Muscle layer of duodenum (tissue), 2 donors: ENCODE measurements around the gene MAP4K3.

Experiments
- H3K27ac ChIP-seq: one replicate; pipeline ENCODE4 v1.7.0; 2013; ENCODE audit warnings: mild to moderate bottlenecking, low read length
- H3K27me3 ChIP-seq: one replicate; pipeline ENCODE4 v1.7.0; 2013; ENCODE audit warnings: low read depth, mild to moderate bottlenecking, control low read depth, low read length
- H3K36me3 ChIP-seq, 2 donors: one replicate each; pipeline ENCODE4 v1.7.0; 2013; ENCODE audit warnings: low read length in 2 of 2, control low read depth in 1 of 2, mild to moderate bottlenecking in 1 of 2; ENCODE audit not compliant: insufficient read depth in 2 of 2, control insufficient read depth in 1 of 2
- H3K4me1 ChIP-seq, 2 donors: one replicate each; pipeline ENCODE4 v1.7.0; 2013; ENCODE audit warnings: low read length in 2 of 2, mild to moderate bottlenecking in 2 of 2, control low read depth in 1 of 2, moderate library complexity in 1 of 2; ENCODE audit not compliant: insufficient read depth in 2 of 2, control insufficient read depth in 1 of 2
- H3K4me3 ChIP-seq, 2 donors: one replicate each; pipeline ENCODE4 v1.7.0; 2013; ENCODE audit warnings: low read length in 2 of 2, low read depth in 1 of 2, mild to moderate bottlenecking in 1 of 2
- H3K9me3 ChIP-seq, 2 donors: one replicate each; pipeline ENCODE4 v1.7.0; 2013; ENCODE audit warnings: low read length in 2 of 2, control low read depth in 1 of 2, mild to moderate bottlenecking in 1 of 2; ENCODE audit not compliant: control insufficient read depth in 1 of 2
- donor health status: healthy.

Gene MAP4K3

DNA sequence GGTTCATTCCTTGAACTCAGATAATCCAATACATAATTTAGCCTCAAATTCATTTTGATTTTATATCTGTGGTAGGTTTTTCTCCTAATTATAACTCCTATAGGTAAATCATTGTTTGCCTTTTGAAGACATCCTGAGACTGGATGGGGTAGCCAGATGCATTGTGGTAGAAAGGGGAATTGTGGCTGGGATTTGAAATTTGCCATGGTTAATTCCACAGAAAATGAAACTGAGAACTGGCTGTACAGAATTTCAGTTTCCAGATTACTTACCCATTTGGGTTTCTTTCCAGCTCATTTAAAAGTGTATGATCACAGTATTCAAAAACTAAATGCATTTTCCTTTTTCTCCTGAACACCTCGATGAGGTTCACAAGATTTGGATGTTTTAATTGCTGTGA lies 211.5 kb downstream of the MAP4K3 start:
- H3K27ac ChIP-seq = no peak overlapping the region
- no peaks in the 10 kb centered on the region for H3K4me1 ChIP-seq
- no peaks in the 10 kb centered on the region for H3K9me3 ChIP-seq
- H3K36me3 ChIP-seq = no peaks in the 10 kb centered on the region
- H3K27me3 ChIP-seq = no peaks in the 10 kb centered on the region
- H3K4me3 ChIP-seq = no peak overlapping the region

DNA sequence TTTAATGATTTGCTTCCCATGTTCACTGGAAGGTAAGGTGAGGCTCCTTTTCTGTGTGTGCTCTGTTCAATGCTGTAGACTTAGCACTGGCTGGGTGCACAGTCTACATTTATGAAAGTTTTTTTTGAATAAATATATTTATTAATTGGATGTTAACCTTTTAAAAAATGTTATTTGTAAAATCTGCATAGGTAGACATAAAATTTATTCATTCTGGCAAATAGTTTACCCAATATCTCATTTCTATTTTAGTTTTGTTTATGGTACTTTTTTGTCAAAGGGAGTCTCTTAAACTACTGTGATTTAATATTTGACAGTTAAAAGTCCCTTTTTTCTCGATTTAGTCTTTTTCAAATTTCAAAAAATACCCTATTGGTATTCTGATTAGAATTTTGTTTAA lies 213.2 kb downstream of the MAP4K3 start:
- no peak overlapping the region for H3K4me3 ChIP-seq
- no peaks in the 10 kb centered on the region for H3K36me3 ChIP-seq
- no peaks in the 10 kb centered on the region for H3K27me3 ChIP-seq
- no peak overlapping the region for H3K27ac ChIP-seq
- H3K4me1 ChIP-seq = no peaks in the 10 kb centered on the region
- H3K9me3 ChIP-seq = no peaks in the 10 kb centered on the region

DNA sequence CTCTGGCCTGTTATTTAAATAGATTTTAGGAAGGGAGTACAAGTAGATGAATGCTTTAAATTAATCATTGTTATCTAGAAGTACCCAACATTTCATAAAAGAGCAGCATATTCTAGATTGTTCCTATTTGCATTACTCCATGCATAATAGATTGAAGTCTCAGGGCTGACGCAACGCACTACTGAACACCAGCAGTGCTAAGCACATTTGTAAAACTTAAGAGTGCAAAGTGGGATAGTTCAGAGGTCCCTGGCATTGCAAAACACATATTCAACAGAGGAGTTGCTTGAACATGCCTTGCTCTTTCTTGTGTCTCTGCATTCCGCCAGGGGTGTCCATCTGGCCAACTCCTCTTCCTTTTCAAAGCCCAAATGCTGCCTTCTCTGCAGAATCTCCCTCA lies 215.6 kb downstream of the MAP4K3 start:
- H3K4me1 ChIP-seq = no peaks in the 10 kb centered on the region
- no peaks in the 10 kb centered on the region for H3K9me3 ChIP-seq
- no peak overlapping the region for H3K27ac ChIP-seq

GRCh38 chr2:39220136-39220535 lies 216.9 kb downstream of the MAP4K3 start:
- Histone ChIP-seq H3K27me3 (no peaks in the 10 kb centered on the region), H3K36me3 (no peaks in the 10 kb centered on the region), H3K27ac (no peak overlapping the region)

More for the DNA sequence above, 215.6 kb downstream of the MAP4K3 start:
- Histone ChIP-seq H3K36me3 (no peaks in the 10 kb centered on the region), H3K27me3 (no peaks in the 10 kb centered on the region), H3K4me3 (no peak overlapping the region)

DNA sequence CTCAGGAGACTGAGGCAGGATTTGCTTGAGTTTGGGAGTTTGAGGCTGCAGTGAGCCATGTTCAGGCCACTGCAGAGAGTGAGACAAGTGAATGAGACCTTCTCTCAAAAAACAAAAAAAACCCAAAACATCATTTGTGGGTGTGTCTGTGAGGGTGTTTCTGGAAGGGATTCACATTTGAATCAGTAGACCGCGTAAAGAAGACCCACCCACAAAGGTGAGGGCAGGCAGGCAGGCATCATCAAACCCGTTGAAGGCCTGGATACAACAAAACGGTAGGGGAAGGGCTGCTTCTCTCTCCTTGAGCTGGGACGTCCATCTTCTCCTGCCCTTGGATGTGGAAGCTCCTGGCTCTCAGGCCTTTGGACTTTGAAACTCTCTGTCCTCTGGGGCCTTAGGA lies 218.7 kb downstream of the MAP4K3 start:
- no peaks in the 10 kb centered on the region for H3K36me3 ChIP-seq
- H3K27me3 ChIP-seq = no peaks in the 10 kb centered on the region
- no peak overlapping the region for H3K27ac ChIP-seq
- no peaks in the 10 kb centered on the region for H3K4me1 ChIP-seq
- no peaks in the 10 kb centered on the region for H3K9me3 ChIP-seq
- no peak overlapping the region for H3K4me3 ChIP-seq

More at GRCh38 chr2:39220136-39220535, 216.9 kb downstream of the MAP4K3 start:
- Histone ChIP-seq H3K4me1 (no peaks in the 10 kb centered on the region), H3K4me3 (no peak overlapping the region), H3K9me3 (no peaks in the 10 kb centered on the region)

DNA sequence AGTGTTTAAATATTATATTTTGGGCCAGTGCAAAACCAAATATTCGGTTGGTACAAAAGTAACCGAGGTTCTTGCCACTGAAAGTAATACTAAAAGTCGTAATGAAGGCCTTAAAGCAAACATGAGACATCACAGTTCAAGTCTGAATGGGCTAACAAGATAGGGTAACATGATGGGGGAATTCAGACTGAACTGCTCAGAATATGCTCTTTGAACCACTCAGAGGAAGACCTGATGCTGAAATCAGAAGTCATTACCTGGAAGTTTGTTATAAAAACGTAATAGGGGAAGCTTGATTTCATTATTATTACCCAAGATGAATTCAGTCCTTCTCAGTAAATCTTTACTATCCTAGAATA lies 219.9 kb downstream of the MAP4K3 start:
- Histone ChIP-seq H3K4me1 (no peaks in the 10 kb centered on the region), H3K36me3 (no peaks in the 10 kb centered on the region), H3K27ac (no peak overlapping the region), H3K27me3 (no peaks in the 10 kb centered on the region), H3K4me3 (no peak overlapping the region), H3K9me3 (no peaks in the 10 kb centered on the region)

DNA sequence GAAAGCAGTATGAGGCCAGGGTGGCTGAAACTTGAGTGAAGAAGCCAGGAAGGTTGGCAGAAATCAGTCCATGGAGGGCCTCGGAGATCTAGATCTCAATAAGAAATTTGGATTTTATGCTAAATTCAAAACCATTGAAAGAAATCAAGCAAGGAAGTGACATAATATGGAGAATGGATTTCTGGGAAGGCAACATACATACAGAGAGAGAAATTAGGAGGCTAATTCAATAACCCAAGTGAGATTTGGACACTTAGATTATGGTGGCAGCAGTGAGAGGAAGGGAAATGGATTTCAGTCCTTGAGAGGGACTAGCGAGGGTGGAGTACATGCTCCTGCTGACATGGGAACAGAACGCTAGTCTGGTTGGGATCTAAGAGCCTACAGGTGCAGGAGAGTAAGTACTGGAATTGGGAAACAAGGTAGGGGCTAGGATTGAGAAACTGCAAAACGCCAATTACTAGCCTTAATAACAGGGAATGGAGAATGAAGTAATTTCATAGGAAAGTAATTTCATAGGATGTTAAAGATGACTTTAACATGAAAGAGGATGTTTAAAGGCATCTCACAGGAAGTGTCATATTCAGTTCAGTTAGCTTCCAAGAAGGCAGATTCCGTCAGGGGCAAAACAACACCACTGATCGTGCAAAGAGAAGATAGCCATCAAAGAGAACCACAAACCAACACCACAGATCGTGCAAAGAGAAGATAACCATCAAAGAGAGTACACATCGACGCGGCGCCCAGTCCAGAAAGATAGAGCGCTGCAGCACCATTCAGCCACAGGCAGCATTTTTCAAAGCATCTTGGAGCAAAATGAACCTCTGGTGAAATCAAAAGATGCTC lies 220.5 kb downstream of the MAP4K3 start:
- H3K9me3 ChIP-seq = no peaks in the 10 kb centered on the region
- no peaks in the 10 kb centered on the region for H3K27me3 ChIP-seq
- H3K27ac ChIP-seq = no peak overlapping the region
- H3K4me3 ChIP-seq = no peak overlapping the region
- H3K4me1 ChIP-seq = no peaks in the 10 kb centered on the region
- no peaks in the 10 kb centered on the region for H3K36me3 ChIP-seq

GRCh38 chr2:39215545-39215944 lies 221.5 kb downstream of the MAP4K3 start:
- Histone ChIP-seq H3K27me3 (no peaks in the 10 kb centered on the region), H3K4me1 (no peaks in the 10 kb centered on the region), H3K27ac (no peak overlapping the region), H3K4me3 (no peak overlapping the region), H3K36me3 (no peaks in the 10 kb centered on the region), H3K9me3 (no peaks in the 10 kb centered on the region)

GRCh38 chr2:39213015-39213414 lies 224.1 kb downstream of the MAP4K3 start:
- H3K27ac ChIP-seq = no peak overlapping the region
- no peaks in the 10 kb centered on the region for H3K9me3 ChIP-seq
- no peaks in the 10 kb centered on the region for H3K4me1 ChIP-seq
- no peaks in the 10 kb centered on the region for H3K27me3 ChIP-seq
- H3K4me3 ChIP-seq = no peak overlapping the region
- H3K36me3 ChIP-seq = no peaks in the 10 kb centered on the region

DNA sequence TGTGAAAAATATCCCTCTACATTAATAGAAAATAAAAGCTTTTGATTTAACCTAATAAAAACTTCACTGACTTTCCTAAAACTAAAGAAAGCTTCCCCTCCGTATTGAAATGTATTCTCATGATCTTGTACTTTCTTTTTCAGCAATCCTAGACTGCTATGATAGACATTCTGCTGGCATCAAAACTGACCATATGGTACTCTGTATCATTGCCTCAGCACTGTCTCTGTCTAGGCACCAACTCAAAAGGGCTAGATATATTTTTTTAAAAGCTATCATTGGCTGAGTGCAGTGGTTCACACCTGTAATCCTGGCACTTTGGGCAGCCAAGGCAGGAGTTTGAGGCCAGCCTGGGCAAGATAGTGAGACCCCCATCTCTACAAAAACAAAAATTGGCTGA lies 226.2 kb downstream of the MAP4K3 start:
- Histone ChIP-seq H3K4me3 (no peak overlapping the region), H3K36me3 (no peaks in the 10 kb centered on the region), H3K4me1 (no peaks in the 10 kb centered on the region), H3K9me3 (no peaks in the 10 kb centered on the region), H3K27ac (no peak overlapping the region), H3K27me3 (no peaks in the 10 kb centered on the region)

DNA sequence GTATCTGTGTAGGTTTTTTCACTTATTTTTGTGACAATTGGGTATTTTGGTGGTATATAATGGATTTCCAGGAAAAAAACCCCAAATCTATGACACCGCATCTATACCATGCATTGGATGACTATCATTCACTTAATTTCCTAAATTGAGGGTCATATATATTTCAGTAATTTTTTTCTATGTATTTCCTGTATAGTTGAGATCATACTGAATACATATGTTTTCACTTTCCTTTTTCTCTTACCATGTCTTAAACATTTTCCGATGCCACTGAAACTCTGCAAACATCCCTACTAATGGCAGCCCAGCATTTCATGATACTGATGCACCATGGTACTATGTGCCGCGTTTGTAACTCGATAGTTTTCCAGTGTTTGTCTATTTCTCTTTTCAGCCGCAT lies 233.7 kb downstream of the MAP4K3 start:
- no peaks in the 10 kb centered on the region for H3K36me3 ChIP-seq
- no peaks in the 10 kb centered on the region for H3K4me1 ChIP-seq
- no peaks in the 10 kb centered on the region for H3K27me3 ChIP-seq

More for the DNA sequence above, 233.7 kb downstream of the MAP4K3 start:
- no peak overlapping the region for H3K4me3 ChIP-seq
- peaks cover 0 to 2% of the 10 kb centered on the region in 2 donors for H3K9me3 ChIP-seq
- no peak overlapping the region for H3K27ac ChIP-seq
